GM18517 (cell line): ENCODE measurements around the gene CD177.
"Not testable (repeated sequence)": the region's sequence is repeated elsewhere in the genome, so short reads cannot be mapped to it uniquely, and the experiment has no call there.

Source experiments
- ATAC-seq: cut with Tn5 transposase; IDR thresholded peaks from one replicate; pipeline ENCODE4 v1.9.1; 2021; ENCODE audit warnings: mild to moderate bottlenecking, moderate library complexity; ENCODE audit not compliant: unreplicated experiment

Gene CD177, protein sequence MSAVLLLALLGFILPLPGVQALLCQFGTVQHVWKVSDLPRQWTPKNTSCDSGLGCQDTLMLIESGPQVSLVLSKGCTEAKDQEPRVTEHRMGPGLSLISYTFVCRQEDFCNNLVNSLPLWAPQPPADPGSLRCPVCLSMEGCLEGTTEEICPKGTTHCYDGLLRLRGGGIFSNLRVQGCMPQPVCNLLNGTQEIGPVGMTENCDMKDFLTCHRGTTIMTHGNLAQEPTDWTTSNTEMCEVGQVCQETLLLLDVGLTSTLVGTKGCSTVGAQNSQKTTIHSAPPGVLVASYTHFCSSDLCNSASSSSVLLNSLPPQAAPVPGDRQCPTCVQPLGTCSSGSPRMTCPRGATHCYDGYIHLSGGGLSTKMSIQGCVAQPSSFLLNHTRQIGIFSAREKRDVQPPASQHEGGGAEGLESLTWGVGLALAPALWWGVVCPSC

DNA sequence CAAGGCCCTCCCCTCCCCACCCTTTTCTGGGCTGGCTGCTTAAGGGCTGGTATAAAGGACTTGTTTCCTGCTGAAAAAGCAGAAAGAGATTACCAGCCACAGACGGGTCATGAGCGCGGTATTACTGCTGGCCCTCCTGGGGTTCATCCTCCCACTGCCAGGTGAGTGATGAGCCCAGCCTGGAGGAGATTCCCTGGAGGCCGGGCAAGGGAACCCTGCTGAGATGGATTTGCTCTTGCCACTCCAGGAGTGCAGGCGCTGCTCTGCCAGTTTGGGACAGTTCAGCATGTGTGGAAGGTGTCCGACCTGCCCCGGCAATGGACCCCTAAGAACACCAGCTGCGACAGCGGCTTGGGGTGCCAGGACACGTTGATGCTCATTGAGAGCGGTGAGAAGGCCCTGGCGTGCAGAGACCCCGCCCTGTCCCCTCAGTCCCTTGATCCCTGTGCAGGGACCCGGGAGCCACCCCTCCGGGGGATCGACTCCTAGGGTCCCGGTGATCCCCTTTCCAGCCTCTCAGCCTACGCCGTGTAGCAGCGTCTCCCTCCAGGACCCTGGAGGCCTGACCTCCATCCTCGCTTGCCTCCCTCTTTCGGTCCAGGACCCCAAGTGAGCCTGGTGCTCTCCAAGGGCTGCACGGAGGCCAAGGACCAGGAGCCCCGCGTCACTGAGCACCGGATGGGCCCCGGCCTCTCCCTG, at the start of gene CD177:
CD177 (plus strand) TSS at position 81 of the 699 bp plus-strand sequence; CDS start at position 110, 29 bp downstream.
- ATAC-seq: no peak

DNA sequence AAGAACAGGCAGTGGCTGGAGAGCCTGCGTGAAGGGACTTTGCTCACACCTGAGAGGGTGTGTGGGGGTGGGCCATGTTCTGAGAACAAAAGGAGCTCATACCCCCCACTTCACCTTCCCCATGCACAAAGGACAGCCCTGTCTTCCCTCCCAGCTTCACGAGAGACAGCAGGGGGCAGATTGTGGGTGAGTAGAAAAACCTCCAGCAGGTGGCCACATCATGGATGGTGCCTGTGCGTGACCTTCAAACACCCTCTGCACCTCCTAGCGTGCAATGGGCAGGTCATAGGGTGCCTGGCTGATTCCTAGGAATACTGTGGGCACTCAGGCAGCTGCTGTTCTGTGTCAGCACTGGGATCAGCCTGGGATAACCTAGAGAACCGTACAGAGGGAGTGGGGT, 47.8 kb upstream of the CD177 start:
- no peak for ATAC-seq

DNA sequence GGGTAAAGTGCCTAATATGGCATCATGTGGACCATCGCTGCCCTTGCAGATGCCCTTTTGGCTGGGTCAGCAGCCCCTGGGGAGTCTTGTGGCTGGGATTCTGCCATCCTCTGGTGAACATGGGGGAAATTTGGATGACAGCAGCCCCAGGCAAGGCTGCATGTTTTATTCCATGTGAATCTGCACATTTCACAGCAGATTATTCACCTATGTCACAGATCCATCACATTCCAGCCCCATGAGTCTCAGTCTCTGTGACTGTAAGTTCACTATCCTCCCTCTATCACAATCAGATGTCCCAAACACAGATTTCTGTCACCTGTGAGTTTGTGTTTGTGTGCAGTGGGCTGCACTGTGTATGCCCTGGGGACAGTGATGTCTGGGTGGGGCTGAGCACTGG, 47.4 kb upstream of the CD177 start:
- no peak for ATAC-seq

DNA sequence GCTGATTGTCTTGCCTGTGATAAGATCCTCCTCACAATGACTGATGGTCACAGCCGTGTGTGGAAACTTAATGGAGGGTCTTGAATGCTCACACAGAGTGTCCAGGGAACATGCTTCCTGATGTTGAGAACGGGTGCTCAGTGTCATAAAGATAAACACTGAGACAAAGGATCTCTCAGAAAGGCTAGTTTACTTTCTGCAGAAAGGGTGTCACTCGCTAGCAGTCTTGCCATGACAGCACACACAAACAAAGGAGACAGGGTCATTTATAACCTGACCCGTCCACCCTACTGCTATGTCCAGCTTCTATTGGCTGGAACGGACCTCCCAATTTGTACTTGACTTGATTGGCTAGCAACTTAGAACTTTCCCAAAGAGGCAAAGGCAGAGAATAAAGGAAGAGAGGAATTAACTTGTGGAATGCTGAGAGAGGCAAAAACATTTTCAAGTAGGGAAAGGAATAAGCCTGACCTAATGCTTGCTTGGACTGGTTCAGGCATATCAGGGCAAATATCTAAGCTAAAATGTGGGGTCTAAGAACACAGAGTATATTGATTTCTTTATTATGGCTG, 45.2 kb upstream of the CD177 start:
- ATAC-seq: no peak

DNA sequence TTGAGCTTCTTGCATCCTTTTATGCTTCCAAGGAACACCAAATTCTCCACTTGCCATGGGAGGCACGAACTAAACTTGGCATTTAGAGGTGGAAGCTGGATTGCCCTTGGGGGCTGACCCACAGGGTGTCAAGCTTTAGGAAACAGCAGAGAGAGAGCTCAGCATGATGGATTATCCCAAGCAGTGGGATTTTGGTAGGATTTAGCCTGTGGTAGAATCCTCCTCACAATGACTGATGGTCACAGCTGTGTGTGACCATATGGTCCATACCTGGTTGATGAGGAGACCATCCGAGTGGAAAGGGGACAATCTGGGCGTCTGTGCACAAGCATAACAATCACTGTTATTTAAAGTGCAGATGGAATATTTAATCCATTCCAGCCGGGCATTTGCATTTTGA, 44.0 kb upstream of the CD177 start:
- no peak for ATAC-seq

DNA sequence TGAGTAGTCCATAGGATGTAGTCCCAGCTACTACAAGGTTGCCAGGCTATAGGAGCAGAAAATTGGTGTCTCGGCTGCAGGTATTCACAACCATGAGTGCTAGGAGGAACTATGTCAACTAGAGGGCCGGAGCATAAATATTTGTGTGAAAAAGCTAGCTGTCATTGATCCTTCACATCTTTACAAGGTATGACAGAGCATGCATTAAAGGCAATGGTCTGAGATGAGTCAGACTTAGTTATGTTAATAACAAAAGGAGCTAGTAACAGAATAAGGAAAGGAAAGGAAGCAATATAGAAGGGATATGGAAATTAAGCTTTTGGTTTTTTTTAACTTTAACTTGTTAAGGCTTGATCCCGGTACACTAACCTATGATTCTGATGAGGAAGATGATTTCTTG, 43.3 kb upstream of the CD177 start:
- no peak for ATAC-seq

DNA sequence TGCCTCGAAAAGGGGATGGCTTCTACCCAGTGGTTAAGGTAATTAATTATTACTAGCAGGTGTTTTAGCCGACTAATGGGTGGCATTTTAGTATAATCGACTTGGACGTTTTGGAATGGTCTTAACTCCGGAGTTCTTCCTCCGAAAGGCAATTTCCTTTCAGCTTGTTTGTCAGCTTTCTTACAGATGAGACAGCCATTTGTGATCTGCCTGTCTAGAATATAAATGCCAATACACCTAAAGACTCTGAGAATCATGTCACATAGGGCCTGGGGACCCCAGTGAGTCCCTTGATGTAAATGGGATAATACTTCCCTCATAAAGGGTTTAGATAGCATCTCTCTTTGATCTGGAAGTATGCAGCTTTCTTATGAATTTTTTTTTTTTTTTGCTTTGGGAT, 42.2 kb upstream of the CD177 start:
- no peak for ATAC-seq

DNA sequence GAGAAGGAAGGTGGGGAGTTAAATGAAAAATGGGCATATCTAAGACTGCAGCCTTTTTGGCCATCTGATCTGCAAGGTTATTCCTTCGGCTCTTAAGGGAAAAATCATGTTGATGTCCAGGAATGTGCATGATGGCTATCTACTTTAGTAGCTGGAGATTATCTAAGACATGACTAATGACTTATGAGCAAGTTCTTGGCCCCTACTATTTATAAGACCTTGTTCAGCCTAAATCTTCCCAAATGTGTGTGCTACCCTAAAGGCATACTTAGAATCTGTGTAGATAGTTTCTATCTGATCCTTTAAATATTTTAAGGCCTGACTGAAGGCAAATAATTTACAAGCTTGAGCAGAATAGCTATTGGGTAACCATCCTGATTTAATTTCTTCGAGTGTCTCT, 41.8 kb upstream of the CD177 start:
- ATAC-seq: no peak

DNA sequence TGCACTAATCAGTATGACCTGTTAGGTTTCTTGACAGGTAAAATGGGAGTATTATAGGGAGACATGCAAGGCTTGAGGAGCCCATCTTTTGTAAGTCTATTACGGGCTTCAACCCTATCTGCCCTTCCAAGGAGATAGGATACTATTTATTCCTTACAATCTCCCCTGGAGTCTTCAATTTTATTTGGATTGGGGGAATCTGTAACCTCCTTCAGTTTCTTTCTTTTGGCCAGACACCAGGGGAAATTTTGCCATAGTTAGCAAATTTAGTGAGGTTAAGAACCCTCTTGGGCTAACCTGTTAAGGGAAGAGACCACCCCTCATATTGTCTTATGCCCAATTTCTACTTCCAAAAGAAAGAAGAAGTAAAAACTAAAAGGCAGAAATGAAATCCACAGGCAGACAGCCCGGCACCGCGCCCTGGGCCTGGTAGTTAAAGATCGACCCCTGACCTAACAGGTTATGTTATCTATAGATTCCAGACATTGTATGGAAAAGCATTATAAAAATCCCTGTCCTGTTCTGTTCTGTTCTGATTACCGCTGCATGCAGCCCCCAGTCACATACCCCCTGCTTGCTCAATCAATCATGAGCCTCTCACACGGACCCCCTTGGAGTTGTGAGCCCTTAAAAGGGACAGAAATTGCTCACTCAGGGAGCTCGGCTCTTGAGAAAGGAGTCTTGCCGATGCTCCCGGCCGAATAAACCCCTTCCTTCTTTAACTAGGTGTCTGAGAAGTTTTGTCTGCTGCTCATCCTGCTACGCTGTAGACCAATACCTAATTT, 39.6 kb upstream of the CD177 start:
- ATAC-seq: no peak

DNA sequence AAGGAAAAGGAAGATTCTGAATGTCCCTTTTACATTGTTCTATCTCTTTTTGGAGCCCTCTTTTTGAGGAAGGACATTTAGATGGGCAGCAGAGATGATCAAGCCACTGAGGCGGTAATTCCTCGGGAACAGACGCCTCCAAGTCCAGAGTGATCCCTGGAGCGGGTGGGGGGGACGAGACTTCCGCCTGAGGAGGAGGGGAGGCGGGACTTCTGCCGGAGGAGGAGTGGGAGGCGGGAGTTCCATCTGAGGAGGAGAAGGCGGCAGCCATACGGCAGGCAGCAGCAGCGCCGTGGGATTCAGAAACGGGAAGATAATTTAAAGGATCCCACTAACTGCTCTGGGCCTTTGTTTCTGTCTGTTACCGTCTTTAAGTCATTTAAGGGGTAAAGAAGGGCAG, 37.6 kb upstream of the CD177 start:
- no peak for ATAC-seq

DNA sequence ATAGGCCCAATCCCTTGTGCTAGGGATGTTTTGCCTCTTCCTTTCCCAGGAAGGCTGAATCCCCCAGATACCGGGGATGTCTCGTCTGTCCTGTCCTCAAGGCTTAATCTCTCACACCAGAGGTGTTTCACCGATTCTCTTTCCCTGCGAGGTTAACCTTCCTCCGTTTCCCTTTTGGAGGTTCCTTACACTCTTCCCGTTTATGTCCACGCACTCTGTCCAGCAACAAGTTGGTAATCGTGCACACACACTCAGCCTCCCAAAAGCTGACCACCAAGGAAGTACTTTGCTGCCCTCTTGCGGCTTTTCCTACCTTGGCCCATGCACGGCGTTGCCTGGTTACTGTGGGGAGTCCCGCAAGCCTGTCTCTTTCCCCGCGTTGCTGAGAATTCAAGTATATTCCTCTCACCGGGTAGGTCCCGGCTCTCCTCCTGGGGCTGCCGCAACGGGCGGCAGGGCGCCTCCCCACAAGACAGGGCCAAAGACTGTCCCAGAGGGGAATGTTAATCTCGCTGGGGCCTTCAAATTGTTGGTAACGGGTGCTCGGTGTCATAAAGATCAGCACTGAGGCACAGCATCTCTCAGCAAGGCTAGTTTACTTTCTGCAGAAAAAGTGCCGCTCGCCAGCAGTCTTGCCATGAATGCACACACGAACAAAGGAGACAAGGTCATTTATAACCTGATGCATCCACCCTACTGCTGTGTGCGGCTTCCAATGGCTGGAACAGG, 36.7 kb upstream of the CD177 start:
- ATAC-seq: no peak

DNA sequence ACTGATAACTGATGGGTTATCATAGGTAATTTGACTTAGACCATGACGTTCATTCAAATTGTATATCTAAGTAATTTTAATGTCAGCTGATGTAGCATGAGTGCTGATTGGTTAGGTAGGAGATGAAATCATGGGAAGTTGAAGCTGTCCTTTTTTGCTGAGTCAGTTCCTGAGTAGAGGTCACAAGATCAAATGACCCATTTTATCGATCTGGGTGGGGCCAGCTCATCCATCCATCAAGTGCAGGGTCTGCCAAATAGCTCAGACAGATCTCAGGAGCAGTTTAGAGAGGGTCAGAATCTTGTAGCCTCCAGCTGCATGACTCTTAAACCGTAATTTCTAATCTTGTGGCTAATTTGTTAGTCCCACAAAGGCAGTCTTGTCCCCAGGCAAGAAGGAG, 35.3 kb upstream of the CD177 start:
- no peak for ATAC-seq

DNA sequence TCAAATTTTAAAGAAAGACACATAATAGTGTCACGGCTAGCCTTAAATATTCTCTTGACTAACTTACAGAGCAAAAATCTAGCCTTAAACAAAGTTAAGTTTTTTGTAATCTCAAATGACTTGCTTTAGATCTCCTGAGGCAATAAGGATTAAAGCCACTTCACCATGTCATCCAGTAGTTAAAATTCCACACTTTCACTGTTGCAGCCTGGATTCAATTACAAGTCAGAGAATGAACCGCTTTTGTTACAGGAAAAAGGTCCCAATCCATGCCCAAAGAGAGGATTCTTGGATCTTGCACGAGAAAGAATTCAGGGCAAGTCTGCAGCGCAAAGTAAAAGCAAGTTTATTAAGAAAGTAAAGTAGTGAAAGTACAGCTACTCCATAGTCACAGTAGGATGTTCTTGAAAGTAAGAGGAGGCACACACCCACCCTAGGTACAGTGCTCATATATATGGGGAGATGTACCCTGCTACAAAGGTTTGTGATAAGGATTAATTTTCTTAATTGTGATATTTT, 34.6 kb upstream of the CD177 start:
- no peak for ATAC-seq

DNA sequence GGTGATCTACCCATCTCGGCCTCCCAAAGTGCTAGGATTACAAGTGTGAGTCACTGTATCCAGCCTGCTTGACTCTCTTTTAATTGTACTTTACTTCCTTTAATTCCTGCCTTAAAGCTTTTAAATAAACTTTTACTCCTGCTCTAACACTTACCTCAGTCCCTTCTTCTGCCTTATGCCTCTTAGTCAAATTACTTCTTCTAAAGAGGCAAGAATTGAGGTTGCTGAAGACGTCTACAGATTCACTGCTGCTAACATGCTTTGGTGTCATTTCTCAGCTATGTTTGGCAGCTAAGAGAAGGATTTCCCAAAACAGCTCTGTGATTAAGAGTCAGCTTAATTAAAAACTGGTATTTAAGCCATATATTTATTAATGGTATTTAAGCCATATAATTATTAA, 32.9 kb upstream of the CD177 start:
- no peak for ATAC-seq

DNA sequence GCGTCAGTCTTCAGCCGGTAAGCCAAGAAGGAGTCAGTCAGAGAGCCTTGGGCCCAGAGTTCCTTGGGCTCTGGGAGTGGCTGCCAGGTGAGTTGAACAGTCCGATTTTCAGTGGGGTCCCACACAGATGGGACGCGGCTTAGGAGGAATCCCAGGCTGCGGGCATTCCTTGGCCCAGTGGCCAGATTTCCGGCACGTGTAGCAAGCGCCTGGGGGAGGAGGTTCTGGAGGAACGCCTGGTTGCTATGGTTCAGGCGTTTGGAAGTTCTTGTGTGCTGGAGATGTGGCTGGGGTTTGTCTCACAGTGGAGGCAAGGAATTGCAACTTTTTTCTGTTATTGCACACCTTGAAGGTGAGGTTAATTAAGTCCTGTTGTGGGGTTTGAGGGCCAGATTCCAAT, 26.7 kb upstream of the CD177 start:
- ATAC-seq: not testable (repeated sequence)

DNA sequence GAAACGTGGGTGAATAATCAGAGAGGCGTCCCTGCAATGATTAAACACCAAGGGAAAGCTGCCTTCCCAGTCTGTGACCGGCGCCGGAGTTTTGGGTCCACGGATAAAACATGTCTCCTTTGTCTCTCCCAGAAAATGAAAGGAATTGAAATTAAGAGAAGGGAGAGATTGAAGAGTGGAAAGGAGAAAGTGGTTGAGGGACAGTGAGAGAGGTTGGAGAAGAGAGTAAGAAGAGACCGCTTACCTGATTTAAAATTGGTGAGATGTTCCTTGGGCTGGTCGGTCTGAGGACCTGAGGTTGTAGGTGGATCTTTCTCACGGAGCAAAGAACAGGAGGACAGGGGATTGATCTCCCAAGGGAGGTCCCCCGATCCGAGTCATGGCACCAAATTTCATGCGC, 24.9 kb upstream of the CD177 start:
- ATAC-seq: not testable (repeated sequence)

DNA sequence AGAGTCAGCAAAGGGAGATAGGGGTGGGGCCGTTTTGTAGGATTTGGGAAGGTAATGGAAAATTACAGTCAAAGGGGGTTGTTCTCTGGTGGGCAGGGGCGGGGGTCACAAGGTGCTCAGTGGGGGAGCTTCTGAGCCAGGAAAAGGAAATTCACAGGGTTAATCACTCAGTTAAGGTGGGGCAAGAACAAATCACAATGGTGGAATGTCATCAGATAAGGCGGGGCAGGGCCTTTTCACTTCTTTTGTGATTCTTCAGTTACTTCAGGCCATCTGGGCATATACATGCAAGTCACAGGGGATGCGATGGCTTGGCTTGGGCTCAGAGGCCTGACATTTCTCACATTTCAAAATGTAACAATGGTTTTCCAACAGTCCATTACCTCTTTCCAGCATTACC, 24.4 kb upstream of the CD177 start:
- ATAC-seq: not testable (repeated sequence)

DNA sequence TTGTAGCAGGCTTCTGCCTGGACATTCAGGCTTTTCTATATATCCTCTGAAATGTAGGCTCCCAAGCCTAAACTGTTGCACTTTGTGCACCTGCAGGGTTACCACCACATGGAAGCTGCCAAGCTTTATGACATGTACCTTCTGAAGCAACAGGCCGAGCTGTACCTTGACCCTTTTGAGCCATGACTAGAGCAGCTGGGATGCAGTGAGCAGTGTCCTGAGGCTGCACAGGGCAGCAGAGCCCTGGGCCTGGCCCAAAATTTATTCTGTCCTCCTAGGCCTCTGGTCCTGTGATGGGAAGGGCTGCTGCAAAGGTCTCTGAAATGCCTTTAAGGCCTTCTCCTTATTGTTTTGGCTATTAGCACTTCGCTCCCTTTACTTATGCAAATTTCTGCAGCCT, 23.5 kb upstream of the CD177 start:
- no peak for ATAC-seq

DNA sequence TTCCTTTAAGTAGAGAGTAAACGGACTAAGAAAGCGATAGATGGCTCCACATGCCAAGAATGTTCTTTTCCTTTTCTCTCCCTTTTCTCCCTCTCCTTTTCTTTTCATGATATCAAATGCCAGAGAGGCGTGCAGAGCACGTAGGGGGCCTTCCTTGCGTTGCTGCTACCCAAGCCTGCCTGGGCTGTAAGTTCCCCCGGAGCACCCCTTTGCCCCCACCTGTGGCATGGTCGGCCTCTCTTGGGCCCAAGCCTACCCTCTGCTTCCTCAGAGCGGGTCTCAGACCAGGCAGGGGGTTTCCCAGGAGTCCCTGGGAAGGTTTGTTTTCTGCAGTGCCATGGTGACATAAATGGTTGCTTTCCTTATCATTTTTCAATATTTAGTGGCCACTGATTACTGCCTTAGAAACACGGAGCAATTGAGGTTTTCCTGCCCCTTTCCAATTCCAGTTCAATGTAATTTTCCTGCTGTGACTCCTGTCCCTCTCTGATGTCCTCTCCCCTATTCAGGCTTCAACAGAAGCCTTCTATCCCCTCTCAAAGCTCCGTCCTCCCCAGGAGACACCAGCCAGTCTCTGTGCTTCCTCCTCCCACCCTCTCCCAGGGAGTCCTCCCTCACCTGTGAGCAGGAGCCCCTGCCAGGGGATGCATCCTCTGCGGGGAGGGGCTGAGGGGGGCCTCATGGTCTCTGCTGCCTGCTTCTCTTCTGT, 22.6 kb upstream of the CD177 start:
- ATAC-seq: no peak
